Activated naive CD8-positive, alpha-beta T cell treated with anti-CD3 and anti-CD28 coated beads for 36 hours (primary cell): Measurements from ENCODE around the gene GAS5. TPM values are rescaled to one million over a fixed set of nuclear protein-coding genes. Genes with fewer than 3 reads are reported as not detected.

ENCODE experiments used
- DNase-seq: peaks from one replicate; pipeline ENCODE4 v3.0.0; 2021
- H3K27ac Mint-ChIP-seq: one replicate; pipeline ENCODE4 v1.8.0; 2022; ENCODE audit warnings: mild to moderate bottlenecking, moderate library complexity, mixed read lengths
- H3K27me3 Mint-ChIP-seq: one replicate; pipeline ENCODE4 v1.8.0; 2022; ENCODE audit warnings: mild to moderate bottlenecking, mixed read lengths
- H3K36me3 Mint-ChIP-seq: one replicate; pipeline ENCODE4 v1.8.0; 2021; ENCODE audit warnings: mild to moderate bottlenecking, mixed read lengths
- H3K4me1 Mint-ChIP-seq: one replicate; pipeline ENCODE4 v1.8.0; 2021; ENCODE audit warnings: mixed read lengths
- H3K4me3 Mint-ChIP-seq: one replicate; pipeline ENCODE4 v1.8.0; 2022; ENCODE audit warnings: mild to moderate bottlenecking, moderate library complexity, mixed read lengths
- H3K9me3 Mint-ChIP-seq: one replicate; pipeline ENCODE4 v1.8.0; 2022; ENCODE audit warnings: mixed read lengths
- total RNA-seq, 2 experiments: library from RNA; stranded (reverse); gene quantifications; one replicate each; pipeline ENCODE4 v1.2.3, GENCODE V29; 2021

The GAS5 gene
- 1,000 to 10,000 TPM; 1,009 to 1,039 TPM for total RNA-seq

GRCh38 chr1:173867753-173868265 is at the start of gene GAS5:
GAS5 (minus strand) TSS chr1:173867989.
- Mint-ChIP-seq H3K4me3 (peak within 1 kb of the TSS; percentile 100), H3K36me3 (peaks cover 61% of the 10 kb centered on the region), H3K27ac (peak within 1 kb of the TSS; percentile 96), H3K27me3 (peaks cover 35% of the 10 kb centered on the region), H3K4me1 (peaks cover 64% of the 10 kb centered on the region), H3K9me3 (no peaks in the 10 kb centered on the region)
- DNase-seq, result peak; percentile 99

- H3K4me1 Mint-ChIP-seq, result no peaks in the 10 kb centered on the region
- no peak within 1 kb of the TSS for H3K27ac Mint-ChIP-seq
- no peaks in the 10 kb centered on the region for H3K36me3 Mint-ChIP-seq
- H3K4me3 Mint-ChIP-seq, result no peak within 1 kb of the TSS
- no peaks in the 10 kb centered on the region for H3K27me3 Mint-ChIP-seq
- H3K9me3 Mint-ChIP-seq, result no peaks in the 10 kb centered on the region
- no peak for DNase-seq
Measured at GRCh38 chr1:173917149-173917548, 49.4 kb upstream of the GAS5 start, which contains the start of gene SERPINC1. SERPINC1 (minus strand) TSS chr1:173917327; CDS start chr1:173917259, 68 bp downstream.

GRCh38 chr1:173916667-173917066 is 48.9 kb upstream of the GAS5 start:
- Mint-ChIP-seq H3K36me3 (no peaks in the 10 kb centered on the region), H3K27me3 (no peaks in the 10 kb centered on the region), H3K4me3 (no peak overlapping the region), H3K9me3 (no peaks in the 10 kb centered on the region), H3K27ac (no peak overlapping the region), H3K4me1 (no peaks in the 10 kb centered on the region)
- no peak for DNase-seq

- Mint-ChIP-seq H3K27me3 (no peaks in the 10 kb centered on the region), H3K4me3 (no peak overlapping the region)
Measured at GRCh38 chr1:173915596-173915995, 47.8 kb upstream of the GAS5 start.

GRCh38 chr1:173914366-173914871 is 46.6 kb upstream of the GAS5 start:
- no peaks in the 10 kb centered on the region for H3K4me1 Mint-ChIP-seq
- no peaks in the 10 kb centered on the region for H3K9me3 Mint-ChIP-seq
- H3K27me3 Mint-ChIP-seq, result no peaks in the 10 kb centered on the region
- no peak overlapping the region for H3K27ac Mint-ChIP-seq
- no peak overlapping the region for H3K4me3 Mint-ChIP-seq
- H3K36me3 Mint-ChIP-seq, result no peaks in the 10 kb centered on the region
- peak; percentile 5 for DNase-seq

More at GRCh38 chr1:173915596-173915995, 47.8 kb upstream of the GAS5 start:
- DNase-seq, result no peak
- Mint-ChIP-seq H3K36me3 (no peaks in the 10 kb centered on the region), H3K9me3 (no peaks in the 10 kb centered on the region), H3K27ac (no peak overlapping the region), H3K4me1 (no peaks in the 10 kb centered on the region)

GRCh38 chr1:173913111-173913510 is 45.3 kb upstream of the GAS5 start:
- H3K27me3 Mint-ChIP-seq, result no peaks in the 10 kb centered on the region
- H3K27ac Mint-ChIP-seq, result no peak overlapping the region
- H3K4me3 Mint-ChIP-seq, result no peak overlapping the region
- H3K9me3 Mint-ChIP-seq, result no peaks in the 10 kb centered on the region
- no peaks in the 10 kb centered on the region for H3K36me3 Mint-ChIP-seq
- no peak for DNase-seq
- H3K4me1 Mint-ChIP-seq, result no peaks in the 10 kb centered on the region

GRCh38 chr1:173903827-173904531 is 36.2 kb upstream of the GAS5 start:
- peaks cover 10% of the 10 kb centered on the region for H3K36me3 Mint-ChIP-seq
- peaks cover 2% of the 10 kb centered on the region for H3K9me3 Mint-ChIP-seq
- H3K4me1 Mint-ChIP-seq, result peaks cover 18% of the 10 kb centered on the region

GRCh38 chr1:173900992-173901391 is 33.2 kb upstream of the GAS5 start:
- DNase-seq, result no peak
- H3K4me3 Mint-ChIP-seq, result no peak overlapping the region
- peaks cover 13% of the 10 kb centered on the region for H3K36me3 Mint-ChIP-seq
- no peak overlapping the region for H3K27ac Mint-ChIP-seq
- H3K9me3 Mint-ChIP-seq, result peaks cover 2% of the 10 kb centered on the region
- H3K4me1 Mint-ChIP-seq, result peaks cover 20% of the 10 kb centered on the region
- no peaks in the 10 kb centered on the region for H3K27me3 Mint-ChIP-seq

More at GRCh38 chr1:173903827-173904531, 36.2 kb upstream of the GAS5 start:
- Mint-ChIP-seq H3K27me3 (no peaks in the 10 kb centered on the region), H3K27ac (no peak overlapping the region), H3K4me3 (no peak overlapping the region)
- DNase-seq, result no peak

GRCh38 chr1:173900427-173900826 is 32.6 kb upstream of the GAS5 start:
- DNase-seq, result no peak
- Mint-ChIP-seq H3K9me3 (no peaks in the 10 kb centered on the region), H3K4me1 (peaks cover 20% of the 10 kb centered on the region), H3K36me3 (peaks cover 9% of the 10 kb centered on the region), H3K27me3 (no peaks in the 10 kb centered on the region), H3K4me3 (no peak overlapping the region), H3K27ac (no peak overlapping the region)

GRCh38 chr1:173894189-173894588 is 26.4 kb upstream of the GAS5 start:
- H3K4me3 Mint-ChIP-seq, result no peak overlapping the region
- no peak overlapping the region for H3K27ac Mint-ChIP-seq
- peaks cover 4% of the 10 kb centered on the region for H3K4me1 Mint-ChIP-seq
- no peaks in the 10 kb centered on the region for H3K27me3 Mint-ChIP-seq
- H3K36me3 Mint-ChIP-seq, result peaks cover 22% of the 10 kb centered on the region
- no peaks in the 10 kb centered on the region for H3K9me3 Mint-ChIP-seq
- DNase-seq, result no peak

- no peak overlapping the region for H3K27ac Mint-ChIP-seq
- H3K9me3 Mint-ChIP-seq, result no peaks in the 10 kb centered on the region
- no peaks in the 10 kb centered on the region for H3K27me3 Mint-ChIP-seq
- peaks cover 24% of the 10 kb centered on the region for H3K36me3 Mint-ChIP-seq
- no peak for DNase-seq
- no peak overlapping the region for H3K4me3 Mint-ChIP-seq
- H3K4me1 Mint-ChIP-seq, result peaks cover 4% of the 10 kb centered on the region
Measured at GRCh38 chr1:173893611-173894010, 25.8 kb upstream of the GAS5 start.

GRCh38 chr1:173889885-173890284 is 22.1 kb upstream of the GAS5 start:
- Mint-ChIP-seq H3K4me1 (peaks cover 19% of the 10 kb centered on the region), H3K27me3 (no peaks in the 10 kb centered on the region), H3K4me3 (no peak overlapping the region), H3K9me3 (no peaks in the 10 kb centered on the region), H3K27ac (no peak overlapping the region), H3K36me3 (peaks cover 32% of the 10 kb centered on the region)
- DNase-seq, result no peak

- Mint-ChIP-seq H3K36me3 (peaks cover 30% of the 10 kb centered on the region), H3K9me3 (no peaks in the 10 kb centered on the region), H3K4me1 (peaks cover 19% of the 10 kb centered on the region), H3K27me3 (no peaks in the 10 kb centered on the region), H3K27ac (no peak overlapping the region), H3K4me3 (no peak overlapping the region)
- no peak for DNase-seq
Measured at GRCh38 chr1:173888749-173889148, 21.0 kb upstream of the GAS5 start.

GRCh38 chr1:173887627-173888026 is 19.8 kb upstream of the GAS5 start:
- DNase-seq, result no peak
- Mint-ChIP-seq H3K9me3 (no peaks in the 10 kb centered on the region), H3K4me3 (no peak overlapping the region), H3K27me3 (no peaks in the 10 kb centered on the region), H3K4me1 (peaks cover 19% of the 10 kb centered on the region), H3K27ac (no peak overlapping the region), H3K36me3 (peaks cover 24% of the 10 kb centered on the region)

- Mint-ChIP-seq H3K27ac (no peak overlapping the region), H3K4me3 (no peak overlapping the region), H3K9me3 (no peaks in the 10 kb centered on the region), H3K4me1 (peaks cover 17% of the 10 kb centered on the region), H3K36me3 (peaks cover 22% of the 10 kb centered on the region), H3K27me3 (no peaks in the 10 kb centered on the region)
- DNase-seq, result no peak
Measured at GRCh38 chr1:173886746-173887611, 19.2 kb upstream of the GAS5 start.
